ACC112 (cell line): ENCODE results near the gene MARF1.

Experiments used
- H2AFZ ChIP-seq: fragments of 200-600 bp; sonication (generic); one replicate; pipeline ENCODE4 v1.6.0; 2017; ENCODE audit warnings: antibody characterized with exemption, low read length; ENCODE audit not compliant: unreplicated experiment
- H3K27ac ChIP-seq: fragments of 200-600 bp; sonication (generic); 2 replicates; pipeline ENCODE4 v1.5.1; 2014; ENCODE audit warnings: low read depth, mild to moderate bottlenecking, antibody characterized with exemption, low read length, moderate library complexity
- H3K27me3 ChIP-seq: fragments of 200-600 bp; sonication (generic); 2 replicates; pipeline ENCODE4 v1.6.1; 2014; ENCODE audit warnings: mild to moderate bottlenecking, antibody characterized with exemption, low read length, moderate library complexity, mixed read lengths; ENCODE audit not compliant: insufficient read depth
- H3K36me3 ChIP-seq: fragments of 200-600 bp; sonication (generic); 2 replicates; pipeline ENCODE4 v1.6.1; 2016; ENCODE audit warnings: mild to moderate bottlenecking, antibody characterized with exemption, low read length, moderate library complexity, mixed read lengths; ENCODE audit not compliant: insufficient read depth
- H3K4me1 ChIP-seq: fragments of 200-600 bp; sonication (generic); one replicate; pipeline ENCODE4 v1.6.1; 2016; ENCODE audit warnings: low read length, mixed read lengths; ENCODE audit not compliant: insufficient read depth, unreplicated experiment, control insufficient read depth
- H3K4me3 ChIP-seq: fragments of 200-600 bp; sonication (generic); 2 replicates; pipeline ENCODE4 v1.5.1; 2014; ENCODE audit warnings: mild to moderate bottlenecking, low read depth, low read length
- H3K79me2 ChIP-seq: fragments of 200-600 bp; sonication (generic); one replicate; pipeline ENCODE4 v1.6.0; 2016; ENCODE audit warnings: low read length; ENCODE audit not compliant: control insufficient read depth, unreplicated experiment, insufficient read depth

MARF1 gene

GRCh38 chr16:15621889-15622288 lies 21.1 kb downstream of the MARF1 start:
- H2AFZ ChIP-seq = no peak overlapping the region
- peaks cover 27% of the 10 kb centered on the region for H3K36me3 ChIP-seq
- H3K27ac ChIP-seq = no peak overlapping the region
- H3K4me3 ChIP-seq = no peak overlapping the region
- H3K4me1 ChIP-seq = peaks cover 16% of the 10 kb centered on the region
- no peaks in the 10 kb centered on the region for H3K27me3 ChIP-seq
- H3K79me2 ChIP-seq = no peaks in the 10 kb centered on the region

GRCh38 chr16:15621456-15621855 lies 21.5 kb downstream of the MARF1 start:
- Histone ChIP-seq H3K27me3 (no peaks in the 10 kb centered on the region), H3K4me3 (no peak overlapping the region), H3K79me2 (no peaks in the 10 kb centered on the region), H3K27ac (no peak overlapping the region), H3K36me3 (peaks cover 30% of the 10 kb centered on the region), H3K4me1 (peaks cover 16% of the 10 kb centered on the region), H2AFZ (no peak overlapping the region)

GRCh38 chr16:15620611-15621195 lies 22.3 kb downstream of the MARF1 start:
- Histone ChIP-seq H3K27ac (no peak overlapping the region), H3K4me1 (peaks cover 16% of the 10 kb centered on the region), H2AFZ (no peak overlapping the region), H3K27me3 (no peaks in the 10 kb centered on the region), H3K4me3 (no peak overlapping the region), H3K36me3 (peaks cover 34% of the 10 kb centered on the region), H3K79me2 (no peaks in the 10 kb centered on the region)

DNA sequence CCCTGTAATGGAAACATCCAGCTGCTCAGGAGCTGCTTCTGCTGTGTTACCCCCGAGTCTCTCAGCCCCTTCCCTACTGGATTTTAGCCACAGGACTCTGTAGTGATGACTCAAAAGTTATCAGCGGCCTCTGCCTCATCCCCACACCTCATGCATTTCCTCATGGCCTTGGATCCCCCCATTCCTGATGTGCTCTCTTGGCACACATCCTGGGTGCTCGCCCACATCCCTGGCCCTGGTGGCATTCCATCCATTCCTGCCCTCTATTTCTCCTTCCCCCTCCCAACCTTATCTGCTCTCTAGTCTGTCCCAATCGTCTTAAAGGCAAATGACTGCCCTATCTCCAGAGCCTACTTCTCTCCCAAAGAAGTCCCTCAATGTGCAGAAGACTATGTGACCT lies 24.6 kb downstream of the MARF1 start:
- Histone ChIP-seq H3K79me2 (no peaks in the 10 kb centered on the region), H3K36me3 (peaks cover 30% of the 10 kb centered on the region), H3K27ac (peak overlapping the region; percentile 33), H3K4me1 (peaks cover 16% of the 10 kb centered on the region), H3K4me3 (no peak overlapping the region), H3K27me3 (no peaks in the 10 kb centered on the region), H2AFZ (no peak overlapping the region)

- Histone ChIP-seq H3K4me3 (no peak overlapping the region), H3K27ac (peak overlapping the region; percentile 18; the same call in 1 of the 2 replicates), H3K27me3 (no peaks in the 10 kb centered on the region), H3K4me1 (peaks cover 16% of the 10 kb centered on the region), H3K36me3 (peaks cover 29% of the 10 kb centered on the region), H2AFZ (no peak overlapping the region), H3K79me2 (no peaks in the 10 kb centered on the region)
Measured at GRCh38 chr16:15617901-15618300, 25.1 kb downstream of the MARF1 start.

DNA sequence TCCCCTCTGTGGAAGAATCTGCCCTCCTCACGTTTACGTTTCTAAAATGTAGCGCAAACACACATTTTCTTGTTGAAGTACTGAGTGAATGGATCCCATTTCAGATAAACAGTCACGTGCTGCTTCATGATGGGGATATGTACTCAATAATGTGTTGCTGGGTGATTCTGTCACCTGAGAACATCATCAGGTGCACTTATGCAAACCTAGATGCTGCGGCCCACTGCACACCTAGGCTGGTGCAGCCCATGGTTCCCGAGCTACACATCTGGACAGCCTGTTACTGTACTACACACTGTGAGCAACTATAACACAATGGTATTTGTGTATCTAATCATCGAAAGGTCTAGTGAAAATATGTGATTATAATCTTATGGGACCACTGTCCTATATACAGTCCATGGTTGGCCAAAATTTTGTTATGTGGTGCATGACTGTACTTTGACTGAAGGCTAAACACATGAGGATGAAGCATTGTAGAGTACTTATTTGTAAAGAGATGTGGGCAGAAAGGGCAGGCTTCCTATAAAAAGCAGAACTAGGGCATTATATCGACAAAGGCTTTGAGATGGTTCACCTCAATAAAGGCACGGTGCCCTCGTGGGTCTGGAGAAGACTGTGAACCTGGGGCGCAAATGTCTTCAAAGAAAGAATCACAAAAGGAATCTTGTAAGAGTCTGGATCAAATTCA lies 26.3 kb downstream of the MARF1 start:
- H3K36me3 ChIP-seq = peaks cover 32% of the 10 kb centered on the region
- no peaks in the 10 kb centered on the region for H3K27me3 ChIP-seq
- no peak overlapping the region for H2AFZ ChIP-seq

GRCh38 chr16:15616012-15616411 lies 26.9 kb downstream of the MARF1 start:
- no peaks in the 10 kb centered on the region for H3K79me2 ChIP-seq
- H3K27me3 ChIP-seq = no peaks in the 10 kb centered on the region
- H3K27ac ChIP-seq = no peak overlapping the region
- peaks cover 36% of the 10 kb centered on the region for H3K36me3 ChIP-seq
- H2AFZ ChIP-seq = no peak overlapping the region
- peaks cover 16% of the 10 kb centered on the region for H3K4me1 ChIP-seq
- H3K4me3 ChIP-seq = no peak overlapping the region

More for the DNA sequence above, 26.3 kb downstream of the MARF1 start:
- Histone ChIP-seq H3K4me1 (peaks cover 16% of the 10 kb centered on the region), H3K4me3 (no peak overlapping the region), H3K79me2 (no peaks in the 10 kb centered on the region), H3K27ac (no peak overlapping the region)

DNA sequence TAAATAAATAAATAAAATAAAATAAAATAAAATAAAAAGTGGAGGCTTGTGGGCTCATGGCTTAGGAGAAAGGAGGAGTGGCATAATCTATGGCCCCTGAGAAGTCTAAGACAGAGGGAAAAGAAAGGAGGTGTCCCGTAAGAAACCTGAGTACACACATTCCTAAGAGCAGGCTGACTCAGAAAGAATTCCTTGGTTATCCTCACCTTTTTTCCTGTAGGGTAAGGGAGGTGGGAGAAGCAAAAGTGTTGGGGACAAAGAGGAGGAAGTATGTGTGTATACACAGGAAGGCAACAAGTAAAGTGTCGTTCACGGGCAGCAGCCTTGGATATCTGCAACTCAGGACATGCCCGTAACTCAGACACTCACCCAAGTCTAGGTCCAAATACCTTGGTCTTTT lies 29.3 kb downstream of the MARF1 start:
- H3K4me3 ChIP-seq = no peak overlapping the region
- peaks cover 5% of the 10 kb centered on the region for H3K4me1 ChIP-seq
- H3K36me3 ChIP-seq = peaks cover 41% of the 10 kb centered on the region
- no peak overlapping the region for H3K27ac ChIP-seq
- H2AFZ ChIP-seq = no peak overlapping the region
- no peaks in the 10 kb centered on the region for H3K27me3 ChIP-seq
- H3K79me2 ChIP-seq = no peaks in the 10 kb centered on the region

DNA sequence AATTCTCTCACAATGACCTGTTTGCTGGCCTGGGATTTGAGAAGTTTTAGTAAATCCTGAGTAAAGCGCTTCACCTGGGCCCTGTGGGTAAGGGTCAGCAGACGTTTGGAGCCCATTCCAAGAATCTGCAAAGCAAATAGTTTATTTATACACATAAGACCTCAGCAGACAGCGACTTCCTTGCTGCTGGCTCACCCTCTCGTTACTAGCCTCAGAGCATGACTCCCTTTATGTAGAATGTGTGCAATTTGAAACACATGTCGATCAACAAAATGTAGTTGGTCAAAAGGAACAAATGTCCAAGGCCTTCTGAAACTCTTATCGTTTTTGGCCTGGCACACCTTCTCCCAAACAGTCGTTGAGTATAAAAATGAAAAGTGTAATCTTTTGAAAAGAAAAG lies 31.3 kb downstream of the MARF1 start:
- Histone ChIP-seq H2AFZ (no peak overlapping the region), H3K4me1 (peaks cover 9% of the 10 kb centered on the region), H3K27me3 (no peaks in the 10 kb centered on the region), H3K79me2 (no peaks in the 10 kb centered on the region), H3K27ac (no peak overlapping the region), H3K4me3 (no peak overlapping the region), H3K36me3 (peaks cover 33% of the 10 kb centered on the region)

DNA sequence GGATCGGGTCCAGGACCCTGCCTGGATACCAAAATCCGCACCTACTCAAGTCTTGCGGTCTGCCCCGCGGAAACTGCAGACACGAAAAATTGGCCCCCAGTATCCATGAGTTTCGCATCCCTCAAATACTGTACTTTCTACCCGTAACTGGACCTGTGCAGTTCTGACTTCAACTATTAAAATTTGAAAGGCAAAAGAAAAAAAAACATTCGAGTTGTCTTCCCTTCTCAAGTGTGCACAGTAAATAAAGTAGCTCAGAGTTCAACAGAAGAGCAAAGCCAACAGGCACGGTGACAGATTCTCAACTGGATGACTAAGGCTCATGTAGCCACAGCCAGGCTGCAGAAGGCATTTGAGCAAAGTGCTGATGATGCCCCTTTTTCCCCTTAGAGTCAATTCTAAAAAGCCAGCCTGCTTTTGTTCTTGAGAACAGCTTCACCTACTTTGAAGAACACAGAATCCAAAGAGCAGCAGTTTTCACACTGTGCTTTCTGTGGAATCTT lies 32.5 kb downstream of the MARF1 start:
- H3K4me3 ChIP-seq = no peak overlapping the region
- H3K27ac ChIP-seq = no peak overlapping the region
- H2AFZ ChIP-seq = no peak overlapping the region
- peaks cover 9% of the 10 kb centered on the region for H3K4me1 ChIP-seq
- H3K36me3 ChIP-seq = peaks cover 25% of the 10 kb centered on the region
- no peaks in the 10 kb centered on the region for H3K79me2 ChIP-seq
- no peaks in the 10 kb centered on the region for H3K27me3 ChIP-seq

DNA sequence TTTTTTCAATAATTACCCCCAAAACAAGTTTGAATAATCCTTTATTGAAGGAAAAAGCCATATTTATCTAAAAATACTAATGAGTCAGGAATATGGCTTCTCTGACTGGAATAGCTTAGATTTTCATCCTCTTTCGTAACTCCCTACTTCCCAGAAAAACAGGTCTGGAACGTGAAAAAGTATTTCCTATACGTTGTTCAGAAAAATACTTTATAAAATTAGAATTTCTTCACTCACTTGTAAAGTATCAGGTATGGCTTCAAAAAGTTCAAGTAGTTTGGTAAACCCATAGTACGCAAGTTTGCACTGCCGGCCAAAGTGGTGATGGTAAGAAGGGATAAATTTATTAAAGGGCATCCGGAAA lies 33.7 kb downstream of the MARF1 start:
- Histone ChIP-seq H3K4me1 (peaks cover 9% of the 10 kb centered on the region), H3K79me2 (no peaks in the 10 kb centered on the region), H3K27me3 (no peaks in the 10 kb centered on the region), H2AFZ (no peak overlapping the region), H3K36me3 (peaks cover 30% of the 10 kb centered on the region), H3K4me3 (no peak overlapping the region), H3K27ac (no peak overlapping the region)
